ENCODE measurements around the gene KCNJ3.
"Not testable (repeated sequence)": the region's sequence is repeated elsewhere in the genome, so short reads cannot be mapped to it uniquely, and the experiment has no call there.

The KCNJ3 gene

DNA sequence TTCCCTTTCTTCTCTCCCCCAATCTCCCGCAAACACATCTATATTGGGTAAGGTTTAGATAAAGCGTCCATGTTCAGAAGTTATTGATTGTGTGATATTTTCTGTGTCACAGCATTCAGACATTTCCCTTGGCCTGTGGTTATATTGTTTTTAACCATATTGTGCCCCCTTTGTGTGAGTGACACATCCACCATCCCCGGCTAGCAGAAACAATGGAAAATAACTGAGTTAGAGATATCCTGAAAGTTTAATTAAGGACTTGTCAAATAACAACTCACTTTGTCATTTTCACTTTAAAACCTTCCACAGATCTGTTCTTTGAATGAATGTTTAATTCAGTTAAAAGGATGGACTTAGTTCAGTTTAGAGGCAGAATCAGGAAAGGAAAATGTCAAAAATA, 151.0 kb downstream of the KCNJ3 start:
- DNase-seq, result no peak

- no peak for DNase-seq
These were observed 152.0 kb downstream of the KCNJ3 start for GRCh38 chr2:154850532-154850931.

DNA sequence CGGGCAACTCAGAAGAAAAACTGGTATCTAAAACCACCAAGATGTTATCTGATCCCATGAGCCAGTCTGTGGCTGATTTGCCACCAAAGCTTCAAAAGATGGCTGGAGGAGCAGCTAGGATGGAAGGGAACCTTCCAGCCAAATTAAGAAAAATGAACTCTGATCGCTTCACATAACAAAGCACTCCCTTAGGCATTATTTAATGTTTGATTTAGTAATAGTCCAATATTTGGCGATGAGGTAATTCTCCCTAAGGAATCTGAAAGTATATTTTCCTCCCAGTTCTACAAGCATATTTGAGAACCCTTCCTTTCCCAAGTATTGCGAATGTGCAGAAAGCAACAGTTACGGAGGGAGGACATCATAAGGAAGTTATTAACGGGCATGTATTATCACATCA, 156.6 kb downstream of the KCNJ3 start:
- no peak for DNase-seq

GRCh38 chr2:154867151-154867550, 168.7 kb downstream of the KCNJ3 start:
- not testable (repeated sequence) for DNase-seq

GRCh38 chr2:154875999-154876398, 177.5 kb downstream of the KCNJ3 start:
- DNase-seq, result no peak

DNA sequence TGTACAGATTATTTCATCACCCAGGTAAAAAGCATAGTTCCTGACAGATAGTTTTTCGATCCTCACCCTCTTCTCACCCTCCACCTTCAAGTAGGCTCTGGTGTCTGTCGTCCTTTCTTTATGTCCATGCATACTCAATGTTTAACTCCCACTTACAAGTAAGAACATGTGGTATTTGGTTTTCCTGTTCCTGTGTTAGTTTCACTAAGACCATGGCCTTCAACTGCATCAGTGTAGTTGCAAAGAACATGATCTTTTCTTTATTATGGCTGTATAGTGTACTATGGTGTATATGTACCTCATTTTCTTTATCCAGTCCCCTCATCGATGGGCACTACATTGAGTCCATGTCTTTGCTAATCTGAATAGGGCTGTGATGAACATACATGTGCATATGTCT, 184.2 kb downstream of the KCNJ3 start:
- DNase-seq, result no peak

DNA sequence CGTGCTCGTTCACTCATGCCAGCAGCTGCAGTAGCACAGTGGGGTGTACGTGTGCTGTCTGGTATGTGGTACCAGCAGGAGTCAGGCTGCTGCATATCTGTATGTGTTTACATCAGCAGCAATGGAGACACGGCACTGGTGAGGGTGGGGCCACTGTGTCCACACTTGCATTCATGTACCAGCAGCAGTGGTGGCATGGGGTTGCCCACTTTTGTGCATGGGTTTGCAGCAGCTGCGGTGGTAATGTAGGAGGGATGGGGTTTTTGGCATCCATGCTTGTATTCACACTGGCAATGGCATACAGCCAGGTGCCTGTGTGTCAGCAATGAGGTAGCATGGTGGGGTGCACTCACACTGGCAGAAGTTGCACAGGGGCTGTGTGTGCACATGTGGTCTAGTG, 187.8 kb downstream of the KCNJ3 start:
- DNase-seq, result no peak

- no peak for DNase-seq
These were observed 199.8 kb downstream of the KCNJ3 start for GRCh38 chr2:154898269-154898668.

DNA sequence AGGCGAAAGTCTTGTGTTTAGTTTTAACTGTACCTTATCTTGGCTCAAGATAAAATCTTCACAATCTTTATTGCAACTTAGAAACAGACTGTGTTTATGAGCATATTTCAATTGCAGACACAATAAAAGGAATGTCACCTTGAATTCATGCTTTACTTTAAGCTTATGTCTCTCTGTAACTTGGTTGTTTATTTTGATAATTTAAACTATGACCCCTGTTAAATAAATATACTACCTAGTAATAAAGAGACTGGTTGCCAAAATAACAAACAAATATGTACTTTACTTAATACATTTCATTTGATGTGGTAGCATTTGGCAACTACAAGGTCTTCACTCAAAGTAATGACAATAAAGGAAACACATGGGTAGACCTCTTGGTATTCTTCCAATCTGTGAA, 202.6 kb downstream of the KCNJ3 start:
- no peak for DNase-seq
